Measurements from ENCODE around the gene TH.

Gene TH

DNA sequence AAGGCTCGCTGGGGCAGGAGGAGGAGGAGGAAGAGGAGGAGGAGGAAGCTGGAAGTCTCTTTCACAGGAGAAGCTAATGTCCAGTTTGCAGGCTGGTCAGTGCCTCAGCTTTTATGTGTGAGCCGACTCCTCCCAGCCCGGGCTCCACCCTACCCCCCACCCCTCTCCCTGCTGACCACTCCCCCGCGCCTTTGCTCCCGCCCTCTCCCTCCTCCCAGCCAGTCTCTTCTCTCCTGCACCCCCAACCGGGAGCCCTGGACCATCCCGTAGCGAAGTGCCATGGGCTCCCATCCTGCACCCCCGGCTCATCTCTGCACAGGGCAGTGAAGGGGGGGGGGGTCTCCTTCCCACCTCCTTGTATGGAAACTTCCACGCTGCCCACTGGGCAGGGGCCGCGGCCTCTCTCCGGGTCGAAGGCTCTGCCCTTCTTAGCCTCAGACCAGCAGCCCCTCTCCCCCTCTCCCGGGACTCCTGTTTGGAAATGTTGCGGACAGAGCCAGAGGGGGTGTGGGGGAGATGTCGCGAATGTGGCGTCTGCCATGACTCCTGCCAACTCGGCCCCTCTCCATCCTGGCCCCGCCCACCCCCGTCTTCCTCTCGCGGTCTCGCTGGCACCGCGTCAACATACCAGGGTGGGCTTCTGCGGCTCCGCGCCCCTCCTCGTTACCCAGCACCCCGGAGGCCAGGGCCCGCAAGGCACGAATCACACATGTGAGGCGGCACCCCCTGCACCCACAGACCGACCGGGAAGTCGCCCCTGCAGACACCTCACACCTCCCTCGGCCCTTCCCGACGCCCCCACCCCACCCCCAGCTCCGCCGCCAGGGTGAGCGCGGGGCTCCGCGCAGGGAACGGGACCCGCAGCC is 34.2 kb downstream of the TH start:
- TF ChIP-seq, protein P1, sequence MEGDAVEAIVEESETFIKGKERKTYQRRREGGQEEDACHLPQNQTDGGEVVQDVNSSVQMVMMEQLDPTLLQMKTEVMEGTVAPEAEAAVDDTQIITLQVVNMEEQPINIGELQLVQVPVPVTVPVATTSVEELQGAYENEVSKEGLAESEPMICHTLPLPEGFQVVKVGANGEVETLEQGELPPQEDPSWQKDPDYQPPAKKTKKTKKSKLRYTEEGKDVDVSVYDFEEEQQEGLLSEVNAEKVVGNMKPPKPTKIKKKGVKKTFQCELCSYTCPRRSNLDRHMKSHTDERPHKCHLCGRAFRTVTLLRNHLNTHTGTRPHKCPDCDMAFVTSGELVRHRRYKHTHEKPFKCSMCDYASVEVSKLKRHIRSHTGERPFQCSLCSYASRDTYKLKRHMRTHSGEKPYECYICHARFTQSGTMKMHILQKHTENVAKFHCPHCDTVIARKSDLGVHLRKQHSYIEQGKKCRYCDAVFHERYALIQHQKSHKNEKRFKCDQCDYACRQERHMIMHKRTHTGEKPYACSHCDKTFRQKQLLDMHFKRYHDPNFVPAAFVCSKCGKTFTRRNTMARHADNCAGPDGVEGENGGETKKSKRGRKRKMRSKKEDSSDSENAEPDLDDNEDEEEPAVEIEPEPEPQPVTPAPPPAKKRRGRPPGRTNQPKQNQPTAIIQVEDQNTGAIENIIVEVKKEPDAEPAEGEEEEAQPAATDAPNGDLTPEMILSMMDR (conservative IDR thresholded peaks at IDR 0.05; ENCODE audit: control insufficient read depth, insufficient read depth, low read depth, low read length): no peak
- H3K4me3 ChIP-seq (ENCODE audit: control insufficient read depth, low read depth, low read length): no peak overlapping the region
- DNase-seq (ENCODE audit: low read depth): peak; percentile 28

DNA sequence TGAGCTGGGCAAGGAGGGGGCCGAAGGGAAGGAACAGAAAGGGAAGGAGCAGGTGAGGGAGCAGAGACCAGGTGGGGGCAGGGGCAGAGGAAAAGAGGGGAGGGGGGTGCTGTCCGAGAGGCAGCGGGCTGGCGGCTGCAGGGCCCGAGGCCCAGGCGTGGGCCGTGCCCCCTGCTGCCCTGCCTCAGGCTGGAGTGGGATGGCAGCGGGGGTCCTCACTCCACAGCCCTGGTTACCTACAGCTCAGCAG is 34.7 kb downstream of the TH start:
- TF ChIP-seq, protein P1 (conservative IDR thresholded peaks at IDR 0.05; ENCODE audit: control insufficient read depth, insufficient read depth, low read depth, low read length): no peak
- DNase-seq (ENCODE audit: low read depth): no peak
- H3K4me3 ChIP-seq (ENCODE audit: control insufficient read depth, low read depth, low read length): no peak overlapping the region

DNA sequence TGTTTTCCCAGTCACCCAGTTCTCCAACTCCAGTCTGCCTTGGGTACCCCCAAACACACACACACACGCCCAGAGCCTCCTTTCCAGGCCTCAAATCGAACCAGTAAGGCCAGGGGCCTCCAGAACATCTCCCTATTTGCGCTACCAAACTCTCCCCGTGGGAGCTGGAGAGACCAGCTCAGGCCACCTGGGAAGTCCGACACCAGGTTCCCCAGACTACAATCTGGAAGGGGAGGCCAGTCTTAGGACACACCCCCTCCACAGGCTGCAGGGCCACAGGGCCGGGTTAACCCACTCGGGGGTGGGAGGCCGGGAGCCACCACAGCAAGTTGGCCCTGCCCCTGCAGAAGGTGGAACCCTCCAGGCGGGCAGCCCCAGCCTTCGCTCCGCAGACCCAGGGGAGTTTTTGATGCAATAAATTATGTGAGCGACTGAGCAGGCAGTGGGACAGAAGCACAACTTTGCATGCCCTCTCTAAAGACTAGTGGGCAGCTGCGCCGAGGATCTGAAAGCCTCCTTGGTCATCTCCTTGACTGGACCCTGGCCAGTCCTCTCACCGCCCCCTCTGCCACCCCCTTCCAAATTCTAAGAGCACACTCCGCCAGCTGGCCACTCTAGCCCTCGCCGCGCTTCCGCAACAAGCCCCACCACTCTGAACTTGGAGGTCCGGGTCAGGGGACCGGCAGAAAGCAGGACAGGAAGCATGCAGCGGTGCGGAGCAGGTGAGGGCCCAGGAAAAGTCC is 35.2 kb downstream of the TH start:
- no peak overlapping the region for H3K4me3 ChIP-seq (ENCODE audit: control insufficient read depth, low read depth, low read length)
- no peak for DNase-seq (ENCODE audit: low read depth)
- TF ChIP-seq, protein P1 (conservative IDR thresholded peaks at IDR 0.05; ENCODE audit: control insufficient read depth, insufficient read depth, low read depth, low read length): no peak

DNA sequence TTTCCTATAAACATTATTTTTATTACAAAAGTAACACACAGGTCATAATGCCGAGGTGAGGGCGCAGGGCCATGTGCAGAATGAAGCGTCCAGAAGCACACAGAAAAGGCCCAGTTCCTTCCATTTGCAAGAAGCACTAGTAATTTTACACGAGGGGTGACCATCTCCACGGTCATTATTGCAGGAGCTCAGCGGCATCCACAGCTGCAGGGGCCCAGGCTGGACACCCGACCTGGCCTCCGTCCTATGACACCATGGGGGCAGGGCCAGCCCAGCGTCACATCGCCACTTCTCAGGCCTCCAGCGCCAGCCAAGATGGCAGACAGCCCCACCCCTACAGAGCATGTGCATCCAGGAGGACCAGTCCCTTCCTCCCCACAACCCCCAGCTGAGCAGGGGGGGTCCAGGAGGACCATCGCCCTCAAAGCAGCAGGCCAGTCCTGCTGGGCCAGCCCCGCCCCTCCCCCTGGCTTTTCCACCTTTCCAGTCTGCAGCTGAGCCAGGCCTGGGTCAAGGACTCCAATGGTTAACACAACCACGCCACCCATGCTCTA is 35.9 kb downstream of the TH start:
- TF ChIP-seq, protein P1 (conservative IDR thresholded peaks at IDR 0.05; ENCODE audit: control insufficient read depth, insufficient read depth, low read depth, low read length): no peak
- H3K4me3 ChIP-seq (ENCODE audit: control insufficient read depth, low read depth, low read length): no peak overlapping the region

DNA sequence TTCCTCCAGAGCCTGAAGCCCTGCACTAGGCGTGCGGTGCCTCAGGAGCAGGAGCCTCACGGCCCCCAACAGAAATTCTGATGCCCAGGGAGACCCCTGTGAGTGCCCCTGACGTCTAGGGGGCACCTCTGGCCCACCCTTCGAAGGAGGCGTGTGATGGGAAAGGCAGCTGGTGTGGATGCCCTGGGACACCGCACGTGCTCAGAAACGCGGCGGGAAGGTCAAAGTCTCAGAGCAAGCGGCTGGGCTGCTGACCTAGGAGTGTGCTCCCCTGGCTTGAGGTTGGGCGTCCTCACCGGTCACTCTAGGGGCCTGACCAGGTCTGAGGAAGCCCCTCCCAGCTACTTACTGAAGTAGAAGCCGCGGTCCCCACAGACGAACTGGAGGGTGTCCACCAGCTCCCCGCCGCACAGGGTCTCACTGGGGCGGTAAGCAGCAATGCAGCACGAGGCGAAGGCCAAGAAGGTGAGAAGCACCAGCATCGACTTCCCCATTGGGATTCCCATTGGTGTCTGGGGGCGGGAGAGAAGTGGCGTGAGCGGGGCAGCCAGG is 36.5 kb downstream of the TH start:
- TF ChIP-seq, protein P1 (conservative IDR thresholded peaks at IDR 0.05; ENCODE audit: control insufficient read depth, insufficient read depth, low read depth, low read length): no peak
- DNase-seq (ENCODE audit: low read depth): no peak
- H3K4me3 ChIP-seq (ENCODE audit: control insufficient read depth, low read depth, low read length): no peak overlapping the region

More for the DNA sequence above, 35.9 kb downstream of the TH start:
- no peak for DNase-seq (ENCODE audit: low read depth)

DNA sequence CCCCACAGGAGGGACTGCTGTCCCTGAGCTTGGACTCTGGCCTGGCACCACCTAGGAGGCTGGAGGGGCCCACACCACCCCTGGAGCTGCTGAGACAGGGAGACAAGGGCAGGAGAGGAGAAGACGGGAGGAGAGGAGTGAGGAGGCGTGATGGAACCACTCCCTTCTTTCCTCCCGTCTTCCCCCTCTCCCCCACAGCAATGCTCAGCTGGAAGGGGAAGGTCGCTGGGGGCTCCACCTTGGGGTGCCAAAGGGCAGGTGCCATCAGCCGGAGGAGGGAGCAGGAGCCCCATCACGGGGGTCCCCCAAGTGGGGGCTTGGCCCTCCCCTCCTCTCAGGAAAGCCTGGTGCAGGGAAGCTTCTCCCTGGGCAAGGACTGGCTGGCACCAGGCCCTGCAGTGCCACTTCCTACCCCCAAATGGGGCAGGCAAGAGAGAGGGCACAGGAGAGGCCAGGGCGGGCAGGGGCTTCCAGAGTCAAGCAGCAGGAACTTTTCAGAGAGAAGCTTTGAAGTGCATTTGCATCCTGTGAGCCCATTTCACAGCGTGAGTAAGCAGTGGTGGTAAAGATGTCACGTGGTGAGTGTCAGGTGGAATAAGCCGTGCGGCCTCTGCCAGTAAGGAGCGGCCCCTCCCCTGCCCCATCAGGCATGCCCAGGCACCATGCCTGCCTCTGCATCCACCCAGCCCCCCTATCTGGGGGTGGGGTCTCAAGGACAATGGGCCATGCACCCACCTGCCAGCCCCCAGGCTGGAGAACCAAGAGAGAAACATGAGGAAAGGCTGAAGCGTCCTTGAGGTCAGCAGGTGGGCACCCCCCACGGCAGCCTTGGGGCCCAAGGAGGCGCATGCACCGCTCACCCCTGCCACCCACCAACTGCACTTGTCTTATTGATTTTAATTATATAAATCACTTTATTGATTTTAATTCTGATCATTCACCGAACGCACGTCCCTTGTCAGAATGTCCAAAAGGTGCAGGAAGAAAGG is 37.3 kb downstream of the TH start:
- DNase-seq (ENCODE audit: low read depth): no peak
- no peak overlapping the region for H3K4me3 ChIP-seq (ENCODE audit: control insufficient read depth, low read depth, low read length)
- TF ChIP-seq, protein P1 (conservative IDR thresholded peaks at IDR 0.05; ENCODE audit: control insufficient read depth, insufficient read depth, low read depth, low read length): no peak

Data from fibroblast of mammary gland (primary cell).